Neural cell (in vitro differentiated cells): Measurements from ENCODE around the gene ITGA11. TPM values are rescaled to one million over a fixed set of nuclear protein-coding genes. Genes with fewer than 3 reads are reported as not detected.

Source experiments
- H2AFZ ChIP-seq: fragments of 200-600, 300-800 bp; sonication (generic), shearing (Covaris generic); 2 replicates; pipeline ENCODE4 v1.6.0; 2014; ENCODE audit warnings: low read depth, mild to moderate bottlenecking, antibody characterized with exemption, low read length, moderate library complexity
- H3F3A ChIP-seq: fragments of 200-600 bp; shearing (Covaris generic); 2 replicates; pipeline ENCODE4 v1.6.1; 2016; ENCODE audit warnings: mild to moderate bottlenecking, moderate library complexity, mixed read lengths, antibody characterized with exemption, low read length; ENCODE audit not compliant: insufficient read depth, poor library complexity, severe bottlenecking
- H3K27ac ChIP-seq: fragments of 200-600, 300-800 bp; sonication (generic), shearing (Covaris generic); 2 replicates; pipeline ENCODE4 v1.5.1; 2014; ENCODE audit warnings: mild to moderate bottlenecking, low read length, moderate library complexity
- H3K27me3 ChIP-seq: fragments of 300-800, 200-600 bp; sonication (generic), shearing (Covaris generic); 2 replicates; pipeline ENCODE4 v1.6.0; 2014; ENCODE audit warnings: mild to moderate bottlenecking, low read depth, low read length, moderate library complexity; ENCODE audit not compliant: insufficient read depth
- H3K36me3 ChIP-seq: fragments of 300-800, 200-600 bp; sonication (generic), shearing (Covaris generic); 2 replicates; pipeline ENCODE4 v1.5.1; 2014; ENCODE audit warnings: mild to moderate bottlenecking, antibody characterized with exemption, low read length, moderate library complexity; ENCODE audit not compliant: insufficient read depth
- H3K4me2 ChIP-seq: fragments of 300-800, 200-600 bp; sonication (generic), shearing (Covaris generic); 2 replicates; pipeline ENCODE4 v1.6.0; 2014; ENCODE audit warnings: mild to moderate bottlenecking, low read length
- H3K4me3 ChIP-seq: fragments of 300-800, 200-600 bp; sonication (generic), shearing (Covaris generic); 2 replicates; pipeline ENCODE4 v1.5.1; 2014; ENCODE audit warnings: mild to moderate bottlenecking, low read length, moderate library complexity
- H3K79me2 ChIP-seq: fragments of 200-600 bp; shearing (Covaris generic); replicated peaks from 2 replicates; pipeline ENCODE4 v1.6.0; 2014; ENCODE audit warnings: mild to moderate bottlenecking, low read length, moderate library complexity; ENCODE audit not compliant: insufficient read depth
- H3K9ac ChIP-seq: fragments of 300-800, 200-600 bp; sonication (generic), shearing (Covaris generic); 2 replicates; pipeline ENCODE4 v1.6.1; 2016; ENCODE audit warnings: mild to moderate bottlenecking, low read length, mixed read lengths
- H3K9me2 ChIP-seq: fragments of 200-600 bp; shearing (Covaris generic); 2 replicates; pipeline ENCODE4 v1.6.1; 2016; ENCODE audit warnings: mild to moderate bottlenecking, low read length, mixed read lengths; ENCODE audit not compliant: insufficient read depth
- H3K9me3 ChIP-seq: fragments of 200-600, 300-800 bp; sonication (generic), shearing (Covaris generic); 2 replicates; pipeline ENCODE4 v1.6.1; 2016; ENCODE audit warnings: mild to moderate bottlenecking, mixed run types, low read length, moderate library complexity, mixed read lengths
- H4K20me1 ChIP-seq: fragments of 200-600 bp; shearing (Covaris generic); 2 replicates; pipeline ENCODE4 v1.6.1; 2016; ENCODE audit warnings: mild to moderate bottlenecking, mixed run types; ENCODE audit not compliant: insufficient read depth
- CTCF ChIP-seq: fragments of 450-650 bp; IDR thresholded peaks from 2 replicates; pipeline ENCODE4 v1.5.1; 2014; ENCODE audit warnings: antibody characterized with exemption, mild to moderate bottlenecking, moderate library complexity; ENCODE audit not compliant: poor library complexity, severe bottlenecking
- EP300 ChIP-seq: fragments of 450-650 bp; conservative IDR thresholded peaks from 2 replicates; pipeline ENCODE4 v1.6.1; 2014; ENCODE audit warnings: antibody characterized with exemption, mild to moderate bottlenecking, moderate library complexity; ENCODE audit not compliant: poor library complexity, severe bottlenecking
- EZH2 ChIP-seq: fragments of 200-600, 300-800 bp; shearing (Covaris generic), sonication (generic); IDR thresholded peaks from 2 replicates; pipeline ENCODE4 v1.6.1; 2014; ENCODE audit warnings: antibody characterized with exemption, low read length, borderline replicate concordance, mild to moderate bottlenecking; ENCODE audit not compliant: insufficient read depth, poor library complexity, severe bottlenecking
- MXI1 ChIP-seq: fragments of 450-650 bp; conservative IDR thresholded peaks from 2 replicates; pipeline ENCODE4 v1.6.1; 2014; ENCODE audit warnings: antibody characterized with exemption, mild to moderate bottlenecking; ENCODE audit not compliant: poor library complexity, severe bottlenecking
- POLR2AphosphoS5 ChIP-seq: IDR thresholded peaks from 2 replicates; pipeline ENCODE4 v1.6.1; 2012
- RAD21 ChIP-seq: fragments of 450-650 bp; conservative IDR thresholded peaks from 2 replicates; pipeline ENCODE4 v1.6.1; 2014; ENCODE audit warnings: antibody characterized with exemption, mild to moderate bottlenecking, moderate library complexity
- REST ChIP-seq: IDR thresholded peaks from 2 replicates; pipeline ENCODE4 v1.6.1; 2012; ENCODE audit warnings: borderline replicate concordance
- SMC3 ChIP-seq: fragments of 450-650 bp; conservative IDR thresholded peaks from 2 replicates; pipeline ENCODE4 v1.6.1; 2014; ENCODE audit warnings: antibody characterized with exemption, mild to moderate bottlenecking, moderate library complexity; ENCODE audit not compliant: poor library complexity
- TAF1 ChIP-seq: IDR thresholded peaks from 2 replicates; pipeline ENCODE4 v1.6.1; 2012; ENCODE audit warnings: low read depth
- polyA plus RNA-seq: library from polyadenylated mRNA; depleted of rRNA; stranded (reverse); fragments of >200 nt; gene quantifications from 2 replicates; pipeline ENCODE4 v1.2.3, GENCODE V29; 2014

The ITGA11 gene
- polyA plus RNA-seq, 1 donor from 2014 or later, result not detected

DNA sequence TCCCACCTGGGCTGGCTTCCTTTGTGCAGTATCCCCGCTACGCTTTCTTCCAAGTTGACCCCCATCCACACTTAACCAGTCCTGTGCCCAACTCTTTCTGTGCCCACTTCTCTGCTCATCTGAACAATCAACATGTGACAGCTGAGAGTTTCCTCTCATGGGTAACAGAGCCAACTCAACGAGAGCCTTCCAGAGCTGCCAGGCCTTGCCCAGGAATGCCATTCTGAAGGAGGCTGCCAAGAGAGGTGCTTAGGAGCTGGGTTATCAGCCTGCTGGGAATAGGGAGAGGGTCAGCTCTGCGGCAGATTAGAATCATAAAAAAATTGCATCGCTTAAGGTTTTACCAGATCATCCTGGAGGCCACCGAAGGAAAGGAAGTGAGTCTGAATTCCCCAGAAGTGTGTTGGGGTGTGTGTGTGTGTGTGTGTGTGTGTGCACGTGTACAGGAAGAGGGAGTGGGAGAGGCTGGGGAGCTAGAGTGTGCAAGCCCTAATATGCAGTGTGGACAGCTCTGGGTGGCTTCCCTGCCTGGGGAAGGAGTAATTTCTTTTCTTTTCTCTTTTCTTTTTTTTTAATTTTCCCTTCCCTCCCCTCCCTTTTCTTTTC is 66.7 kb downstream of the ITGA11 start:
- H3K9ac ChIP-seq, result no peak overlapping the region
- H3K4me3 ChIP-seq, result no peak overlapping the region
- no peaks in the 10 kb centered on the region for H3K36me3 ChIP-seq
- H4K20me1 ChIP-seq, result no peaks in the 10 kb centered on the region
- no peaks in the 10 kb centered on the region for H3K9me3 ChIP-seq
- H3K4me2 ChIP-seq, result no peak overlapping the region
- no peaks in the 10 kb centered on the region for H3K79me2 ChIP-seq
- no peak for TF ChIP-seq EP300
- no peak for TF ChIP-seq CTCF
- H3F3A ChIP-seq, result no peaks in the 10 kb centered on the region
- no peak overlapping the region for H2AFZ ChIP-seq
- no peak overlapping the region for H3K27ac ChIP-seq
- H3K27me3 ChIP-seq, result no peaks in the 10 kb centered on the region
- H3K9me2 ChIP-seq, result no peaks in the 10 kb centered on the region

- no peaks in the 10 kb centered on the region for H3F3A ChIP-seq
- no peak overlapping the region for H3K9ac ChIP-seq
- no peaks in the 10 kb centered on the region for H3K27me3 ChIP-seq
- H3K27ac ChIP-seq, result no peak overlapping the region
- H4K20me1 ChIP-seq, result no peaks in the 10 kb centered on the region
- TF ChIP-seq CTCF (no peak), POLR2AphosphoS5 (no peak), RAD21 (no peak), SMC3 (no peak), TAF1 (no peak), EP300 (no peak), EZH2 (no peak), REST (no peak), MXI1 (no peak)
- H3K36me3 ChIP-seq, result no peaks in the 10 kb centered on the region
- H2AFZ ChIP-seq, result no peak overlapping the region
- H3K9me3 ChIP-seq, result no peaks in the 10 kb centered on the region
- no peaks in the 10 kb centered on the region for H3K79me2 ChIP-seq
- H3K4me3 ChIP-seq, result no peak overlapping the region
- no peaks in the 10 kb centered on the region for H3K9me2 ChIP-seq
- H3K4me2 ChIP-seq, result no peak overlapping the region
Observed at GRCh38 chr15:68364660-68365035, 67.3 kb downstream of the ITGA11 start.
